ENCODE data around the gene ICAM2.

ICAM2 gene

GRCh38 chr17:64041912-64042311, 21.5 kb upstream of the ICAM2 start:
- Histone ChIP-seq H3K27me3 (ENCODE audit: insufficient read depth, low read depth, severe bottlenecking) (no peaks in the 10 kb centered on the region), H3K27ac (no peak overlapping the region), H3K36me3 (peaks cover 50% of the 10 kb centered on the region), H3K9me3 (ENCODE audit: severe bottlenecking) (no peaks in the 10 kb centered on the region), H3K4me3 (ENCODE audit: low read depth, low read length) (no peak overlapping the region)
- no peak for TF ChIP-seq CTCF (IDR thresholded peaks at IDR 0.05; ENCODE audit: low read depth, low read length)
- DNase-seq = no peak

DNA sequence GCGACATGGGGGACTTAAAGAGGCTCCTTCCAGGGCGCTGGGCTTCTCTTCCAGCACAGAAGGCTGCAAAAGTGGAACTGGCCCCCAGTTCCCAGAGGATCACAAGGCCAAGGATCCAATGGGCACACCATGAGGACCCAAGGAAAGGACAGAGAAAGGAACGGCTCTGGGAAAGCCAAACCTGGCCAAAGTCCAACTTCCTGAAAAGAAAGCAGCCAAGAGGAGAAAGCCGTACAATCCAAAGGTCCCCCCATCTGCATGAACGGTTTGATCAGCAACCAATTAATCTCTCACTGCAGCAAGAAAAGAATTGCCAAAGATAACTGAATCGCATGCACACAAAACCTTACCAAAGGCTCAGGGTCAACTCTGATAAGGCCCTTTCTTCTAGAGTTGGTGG, 19.8 kb upstream of the ICAM2 start:
- no peak overlapping the region for H3K4me3 ChIP-seq (ENCODE audit: low read depth, low read length)
- H3K27me3 ChIP-seq (ENCODE audit: insufficient read depth, low read depth, severe bottlenecking) = no peaks in the 10 kb centered on the region
- no peaks in the 10 kb centered on the region for H3K9me3 ChIP-seq (ENCODE audit: severe bottlenecking)
- no peak for TF ChIP-seq CTCF (IDR thresholded peaks at IDR 0.05; ENCODE audit: low read depth, low read length)
- H3K36me3 ChIP-seq = peaks cover 33% of the 10 kb centered on the region
- no peak for DNase-seq
- H3K27ac ChIP-seq = no peak overlapping the region

- peaks cover 22% of the 10 kb centered on the region for H3K36me3 ChIP-seq
- H3K27ac ChIP-seq = no peak overlapping the region
- no peak overlapping the region for H3K4me3 ChIP-seq (ENCODE audit: low read depth, low read length)
- DNase-seq = no peak
- no peak for TF ChIP-seq CTCF (IDR thresholded peaks at IDR 0.05; ENCODE audit: low read depth, low read length)
- H3K9me3 ChIP-seq (ENCODE audit: severe bottlenecking) = no peaks in the 10 kb centered on the region
- H3K27me3 ChIP-seq (ENCODE audit: insufficient read depth, low read depth, severe bottlenecking) = no peaks in the 10 kb centered on the region
Observed at GRCh38 chr17:64039106-64039400, 18.6 kb upstream of the ICAM2 start.

DNA sequence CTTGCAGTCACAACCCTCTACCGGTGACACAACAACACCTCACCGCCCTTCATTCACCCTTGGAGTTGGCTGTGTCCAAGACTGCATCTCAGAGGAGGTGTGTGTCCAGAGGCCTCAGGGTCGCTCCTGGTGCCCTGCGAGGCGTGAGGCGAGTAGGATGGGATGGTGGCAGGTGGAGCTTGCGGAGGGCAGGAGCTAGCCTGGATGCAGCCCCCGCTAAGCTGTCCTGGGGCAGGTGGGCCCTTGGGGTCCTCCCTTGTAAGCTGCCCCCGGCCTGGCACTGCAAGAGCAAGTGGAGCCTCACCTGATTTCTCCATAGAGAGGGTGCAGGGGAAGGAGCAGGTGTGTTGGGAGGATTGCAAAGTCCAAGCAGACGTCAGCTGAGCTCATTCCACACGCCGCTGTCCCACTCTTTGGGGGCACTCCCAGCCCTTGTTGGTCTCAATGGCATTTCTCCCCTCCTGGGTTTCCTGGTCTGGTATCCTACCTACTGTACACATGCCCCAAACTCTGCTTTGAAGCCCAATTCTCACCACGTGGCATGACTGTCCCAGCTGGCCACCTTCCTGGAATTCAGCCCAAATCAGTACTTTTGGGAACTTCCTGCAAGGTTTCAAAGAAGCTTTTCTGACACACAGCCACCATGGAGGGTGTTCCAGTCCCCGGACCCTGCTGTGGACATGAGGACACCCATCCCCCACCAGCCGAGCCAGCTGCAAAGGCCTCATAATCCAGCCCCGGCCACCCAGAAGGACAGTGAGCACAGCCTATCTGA, 18.1 kb upstream of the ICAM2 start:
- Histone ChIP-seq H3K9me3 (ENCODE audit: severe bottlenecking) (no peaks in the 10 kb centered on the region), H3K27me3 (ENCODE audit: insufficient read depth, low read depth, severe bottlenecking) (no peaks in the 10 kb centered on the region), H3K27ac (no peak overlapping the region), H3K36me3 (peaks cover 16% of the 10 kb centered on the region), H3K4me3 (ENCODE audit: low read depth, low read length) (no peak overlapping the region)
- TF ChIP-seq CTCF (IDR thresholded peaks at IDR 0.05; ENCODE audit: low read depth, low read length) = no peak
- peak; percentile 57 for DNase-seq

DNA sequence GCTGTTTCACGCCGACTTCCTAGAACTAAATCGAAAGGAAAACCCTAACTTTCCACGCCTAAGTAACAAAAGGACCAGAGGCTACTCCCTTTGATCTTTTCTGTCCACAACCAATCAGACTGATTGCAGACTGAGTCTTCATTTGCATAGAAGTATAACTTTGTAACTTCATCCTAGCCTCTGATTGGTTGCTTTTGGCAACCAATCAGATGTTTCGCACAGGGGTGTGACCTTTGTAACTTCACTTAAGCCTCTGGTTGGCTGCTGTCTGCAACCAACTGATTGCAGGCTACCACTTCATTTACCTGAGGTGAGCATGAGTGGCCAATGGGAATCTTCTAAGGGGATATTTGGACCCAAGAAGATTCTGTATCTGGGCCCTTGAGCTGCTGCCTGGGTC, 17.4 kb upstream of the ICAM2 start:
- no peak overlapping the region for H3K27ac ChIP-seq
- no peaks in the 10 kb centered on the region for H3K9me3 ChIP-seq (ENCODE audit: severe bottlenecking)
- no peak overlapping the region for H3K4me3 ChIP-seq (ENCODE audit: low read depth, low read length)
- H3K27me3 ChIP-seq (ENCODE audit: insufficient read depth, low read depth, severe bottlenecking) = no peaks in the 10 kb centered on the region
- DNase-seq = no peak
- H3K36me3 ChIP-seq = peaks cover 11% of the 10 kb centered on the region
- no peak for TF ChIP-seq CTCF (IDR thresholded peaks at IDR 0.05; ENCODE audit: low read depth, low read length)

DNA sequence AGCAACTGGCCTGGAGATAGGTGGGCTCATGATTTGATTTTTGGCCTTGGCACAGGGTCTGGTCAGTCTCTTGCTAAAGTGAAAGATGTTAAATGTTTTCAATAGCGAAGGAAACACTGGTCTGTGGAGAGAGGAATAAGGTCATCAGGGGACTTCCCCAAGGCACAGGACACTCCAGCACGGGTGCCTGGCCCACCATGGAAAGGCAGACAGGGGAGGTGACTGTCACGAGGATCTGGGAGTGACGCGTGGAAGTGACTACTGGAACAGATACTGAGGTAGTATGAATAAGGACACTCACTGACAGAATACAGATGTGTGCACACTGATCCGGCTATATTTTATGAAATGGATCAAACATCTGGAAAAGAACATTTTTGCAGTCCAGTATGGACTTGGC, 16.7 kb upstream of the ICAM2 start:
- no peak for DNase-seq
- H3K27ac ChIP-seq = no peak overlapping the region
- no peaks in the 10 kb centered on the region for H3K27me3 ChIP-seq (ENCODE audit: insufficient read depth, low read depth, severe bottlenecking)
- TF ChIP-seq CTCF (IDR thresholded peaks at IDR 0.05; ENCODE audit: low read depth, low read length) = no peak
- no peaks in the 10 kb centered on the region for H3K9me3 ChIP-seq (ENCODE audit: severe bottlenecking)
- H3K4me3 ChIP-seq (ENCODE audit: low read depth, low read length) = no peak overlapping the region
- H3K36me3 ChIP-seq = peaks cover 9% of the 10 kb centered on the region

All from WERI-Rb-1 (cell line).